Mesendoderm (in vitro differentiated cells): ENCODE results near the gene PGRMC1.
"Not testable (repeated sequence)": the region's sequence is repeated elsewhere in the genome, so short reads cannot be mapped to it uniquely, and the experiment has no call there.

ENCODE experiments used
- DNase-seq: peaks from one replicate; pipeline ENCODE4 v3.0.0; 2013
- H2AK5ac ChIP-seq: 2 replicates; pipeline ENCODE4 v1.6.1; 2013; ENCODE audit warnings: low read length, inconsistent platforms
- H2BK120ac ChIP-seq: 2 replicates; pipeline ENCODE4 v1.6.1; 2013; ENCODE audit warnings: low read depth, mild to moderate bottlenecking, low read length, moderate library complexity, mixed read lengths
- H2BK15ac ChIP-seq: replicated peaks from 2 replicates; pipeline ENCODE4 v1.6.1; 2013; ENCODE audit warnings: low read depth, mild to moderate bottlenecking, moderate library complexity
- H2BK5ac ChIP-seq: 2 replicates; pipeline ENCODE4 v1.6.1; 2013; ENCODE audit warnings: low read length, inconsistent platforms
- H3K18ac ChIP-seq: 2 replicates; pipeline ENCODE4 v1.6.1; 2013; ENCODE audit warnings: mild to moderate bottlenecking, low read length, mixed read lengths
- H3K23ac ChIP-seq: one replicate; pipeline ENCODE4 v1.6.1; 2013; ENCODE audit warnings: low read length
- H3K27ac ChIP-seq: 2 replicates; pipeline ENCODE4 v1.5.1; 2013; ENCODE audit warnings: low read depth, mild to moderate bottlenecking, inconsistent platforms, low read length, moderate library complexity
- H3K27me3 ChIP-seq: 2 replicates; pipeline ENCODE4 v1.6.1; 2013; ENCODE audit warnings: low read length, control low read depth, mild to moderate bottlenecking, inconsistent platforms; ENCODE audit not compliant: insufficient read depth, poor library complexity
- H3K36me3 ChIP-seq: 2 replicates; pipeline ENCODE4 v1.6.1; 2013; ENCODE audit warnings: low read length, inconsistent platforms; ENCODE audit not compliant: control insufficient read depth, insufficient read depth
- H3K4ac ChIP-seq: one replicate; pipeline ENCODE4 v1.6.1; 2013; ENCODE audit warnings: low read depth, mild to moderate bottlenecking, low read length, moderate library complexity
- H3K4me1 ChIP-seq: 2 replicates; pipeline ENCODE4 v1.6.1; 2013; ENCODE audit warnings: low read depth, low read length, inconsistent platforms; ENCODE audit not compliant: control insufficient read depth
- H3K4me2 ChIP-seq: 2 replicates; pipeline ENCODE4 v1.6.1; 2013; ENCODE audit warnings: low read length
- H3K4me3 ChIP-seq: 2 replicates; pipeline ENCODE4 v1.5.1; 2013; ENCODE audit warnings: mild to moderate bottlenecking, low read length
- H3K56ac ChIP-seq: one replicate; pipeline ENCODE4 v1.6.1; 2013; ENCODE audit warnings: low read length
- H3K79me1 ChIP-seq: 2 replicates; pipeline ENCODE4 v1.6.1; 2013; ENCODE audit warnings: low read length, inconsistent platforms
- H3K79me2 ChIP-seq: 2 replicates; pipeline ENCODE4 v1.6.1; 2013; ENCODE audit warnings: mild to moderate bottlenecking, low read length; ENCODE audit not compliant: control insufficient read depth, insufficient read depth
- H3K9ac ChIP-seq: 2 replicates; pipeline ENCODE4 v1.6.1; 2013; ENCODE audit warnings: low read length, inconsistent platforms
- H4K5ac ChIP-seq: one replicate; pipeline ENCODE4 v1.6.1; 2013; ENCODE audit warnings: low read length
- H4K8ac ChIP-seq: one replicate; pipeline ENCODE4 v1.6.1; 2013; ENCODE audit warnings: low read depth, mild to moderate bottlenecking, control low read depth, low read length, moderate library complexity
- WGBS: extraction: QIAGEN DNeasy Blood & Tissue Kit; methylation state at CpG from one replicate; pipeline ENCODE4 v1.1.7; 2013; ENCODE audit warnings: low lambda C conversion rate, missing lambda C conversion rate; ENCODE audit not compliant: insufficient coverage; ENCODE audit errors: extremely low coverage; 5-methylcytosine and 5-hydroxymethylcytosine counted together

The PGRMC1 gene

DNA sequence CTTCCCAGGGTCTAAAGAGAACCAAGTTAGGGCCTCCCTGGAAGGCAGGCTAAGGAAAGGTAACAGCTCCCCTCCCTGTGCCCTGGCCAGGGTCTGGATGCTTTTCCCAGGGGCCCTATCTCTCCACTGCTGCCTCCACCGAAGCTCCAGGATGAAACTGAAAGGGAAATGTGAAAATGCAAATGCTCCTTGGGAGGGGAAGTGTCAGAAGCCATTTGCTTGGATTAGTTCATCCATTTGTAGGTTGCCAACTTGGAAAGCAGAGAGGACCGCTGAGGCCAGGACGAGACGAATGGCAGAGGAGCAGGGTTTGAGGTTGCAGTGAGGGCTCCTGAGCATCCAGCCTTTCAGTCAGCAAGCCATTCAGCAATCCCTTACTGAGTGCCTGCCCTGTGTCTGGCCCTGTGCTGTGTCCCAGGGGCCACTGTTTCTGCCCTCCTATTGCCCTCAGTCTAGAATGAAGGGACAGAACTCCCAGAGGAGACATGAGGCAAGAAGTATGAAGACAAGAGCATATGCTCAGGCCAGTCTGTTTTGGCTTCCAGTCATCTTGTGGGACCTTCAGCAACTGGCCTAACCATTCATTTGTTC is 45.9 kb upstream of the PGRMC1 start:
- H2BK5ac ChIP-seq = no peak overlapping the region
- no peak overlapping the region for H2BK15ac ChIP-seq
- no peak overlapping the region for H3K4me2 ChIP-seq
- no peak overlapping the region for H3K23ac ChIP-seq
- H3K18ac ChIP-seq = no peak overlapping the region
- H3K79me1 ChIP-seq = no peaks in the 10 kb centered on the region
- no peak overlapping the region for H2BK120ac ChIP-seq
- no peak overlapping the region for H4K5ac ChIP-seq
- no peaks in the 10 kb centered on the region for H3K36me3 ChIP-seq
- no peak overlapping the region for H3K9ac ChIP-seq
- H3K4ac ChIP-seq = no peak overlapping the region
- H3K4me3 ChIP-seq = no peak overlapping the region
- no peaks in the 10 kb centered on the region for H3K79me2 ChIP-seq
- H3K27me3 ChIP-seq = no peaks in the 10 kb centered on the region
- H2AK5ac ChIP-seq = no peak overlapping the region
- no peak for DNase-seq
- no peak overlapping the region for H3K56ac ChIP-seq
- no peaks in the 10 kb centered on the region for H3K4me1 ChIP-seq
- WGBS = no CpG with 5 or more reads among the region's 4 CpGs
- H3K27ac ChIP-seq = no peak overlapping the region
- no peak overlapping the region for H4K8ac ChIP-seq

DNA sequence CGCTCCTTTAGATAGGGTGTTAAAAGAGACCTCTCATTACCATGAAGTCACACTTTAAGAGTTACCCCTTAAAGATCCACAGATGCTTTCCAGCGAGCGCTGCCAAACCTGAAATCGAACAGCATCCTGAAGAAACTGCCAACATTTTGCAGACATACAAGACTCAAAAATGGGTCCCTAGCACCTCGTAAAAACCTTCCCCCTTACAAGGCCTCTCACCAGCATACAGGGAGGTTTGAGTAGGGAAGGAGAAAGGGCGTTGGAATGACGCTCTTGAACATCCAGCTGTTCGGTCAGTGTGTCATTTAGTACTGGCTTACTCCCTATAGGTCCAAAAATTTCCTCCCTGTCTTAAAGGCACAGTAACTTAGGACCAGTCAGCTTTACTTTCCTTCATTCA is 45.3 kb upstream of the PGRMC1 start:
- Histone ChIP-seq H3K4me3 (no peak overlapping the region), H3K36me3 (no peaks in the 10 kb centered on the region), H2BK15ac (no peak overlapping the region), H3K56ac (no peak overlapping the region), H3K9ac (no peak overlapping the region), H3K4me1 (no peaks in the 10 kb centered on the region), H4K8ac (no peak overlapping the region), H3K79me1 (no peaks in the 10 kb centered on the region), H3K18ac (no peak overlapping the region), H2AK5ac (no peak overlapping the region), H3K27me3 (no peaks in the 10 kb centered on the region), H4K5ac (no peak overlapping the region), H3K27ac (no peak overlapping the region), H3K23ac (no peak overlapping the region), H3K4me2 (no peak overlapping the region), H2BK5ac (no peak overlapping the region), H2BK120ac (no peak overlapping the region), H3K79me2 (no peaks in the 10 kb centered on the region), H3K4ac (no peak overlapping the region)
- no CpG with 5 or more reads among the region's 8 CpGs for WGBS
- DNase-seq = no peak

DNA sequence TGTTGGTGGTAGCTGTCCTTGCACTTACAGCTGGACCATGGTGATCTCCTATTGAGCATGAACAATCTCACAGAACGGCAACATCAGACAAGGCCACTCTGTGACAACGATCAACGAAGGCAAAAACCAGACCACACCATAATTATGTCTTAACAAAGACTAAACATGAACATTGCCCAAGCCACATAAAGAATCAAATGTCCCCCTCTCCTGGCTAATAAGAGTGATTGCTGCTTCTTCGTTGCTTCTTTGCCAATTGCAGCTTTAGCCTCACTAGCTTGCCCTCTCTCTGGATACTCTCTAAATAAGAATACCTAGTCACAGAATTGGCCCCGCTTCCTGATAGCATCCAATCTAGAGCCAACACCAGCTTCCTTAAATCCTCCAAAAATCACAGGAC is 41.5 kb upstream of the PGRMC1 start:
- Histone ChIP-seq H3K27me3 (no peaks in the 10 kb centered on the region), H3K4me2 (no peak overlapping the region), H3K4me1 (no peaks in the 10 kb centered on the region), H3K23ac (no peak overlapping the region), H3K36me3 (no peaks in the 10 kb centered on the region), H3K79me1 (no peaks in the 10 kb centered on the region), H3K56ac (no peak overlapping the region), H3K4me3 (no peak overlapping the region), H2BK120ac (no peak overlapping the region), H4K8ac (no peak overlapping the region), H3K27ac (no peak overlapping the region), H4K5ac (no peak overlapping the region), H3K18ac (no peak overlapping the region), H2BK5ac (no peak overlapping the region), H3K4ac (no peak overlapping the region), H3K79me2 (no peaks in the 10 kb centered on the region), H2BK15ac (no peak overlapping the region), H2AK5ac (no peak overlapping the region), H3K9ac (no peak overlapping the region)
- WGBS = no CpG with 5 or more reads among the region's 5 CpGs
- peak; percentile 25 for DNase-seq

DNA sequence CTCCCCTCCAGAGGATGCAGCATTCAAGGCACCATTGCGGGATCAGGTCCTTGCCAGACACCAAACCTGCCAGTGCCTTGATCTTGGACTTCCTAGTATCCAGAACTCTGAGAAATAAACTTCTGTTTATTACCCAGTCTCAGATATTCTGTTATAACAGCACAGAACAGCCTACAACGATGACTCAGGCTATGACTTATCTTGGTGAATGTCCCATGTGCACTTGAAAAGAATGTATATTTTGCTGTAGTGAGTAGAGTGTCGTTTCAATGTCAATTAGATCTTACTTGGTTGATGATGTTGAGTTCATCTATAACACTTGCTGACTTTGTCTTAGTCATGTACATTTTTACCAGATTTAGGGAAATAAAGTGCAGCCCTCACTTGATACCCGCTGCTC is 34.5 kb upstream of the PGRMC1 start:
- no peak overlapping the region for H3K4me2 ChIP-seq
- no peak overlapping the region for H3K9ac ChIP-seq
- no peaks in the 10 kb centered on the region for H3K27me3 ChIP-seq
- no peak overlapping the region for H3K4ac ChIP-seq
- no peaks in the 10 kb centered on the region for H3K79me2 ChIP-seq
- WGBS = no CpG with 5 or more reads among the region's 4 CpGs
- no peak overlapping the region for H2BK5ac ChIP-seq
- H3K36me3 ChIP-seq = no peaks in the 10 kb centered on the region
- no peak overlapping the region for H3K56ac ChIP-seq
- H3K4me3 ChIP-seq = no peak overlapping the region
- no peak overlapping the region for H3K23ac ChIP-seq
- no peak overlapping the region for H4K8ac ChIP-seq
- H4K5ac ChIP-seq = no peak overlapping the region
- no peak overlapping the region for H2BK15ac ChIP-seq
- H3K4me1 ChIP-seq = no peaks in the 10 kb centered on the region
- no peak for DNase-seq
- no peak overlapping the region for H3K27ac ChIP-seq
- no peak overlapping the region for H3K18ac ChIP-seq
- no peaks in the 10 kb centered on the region for H3K79me1 ChIP-seq
- no peak overlapping the region for H2BK120ac ChIP-seq
- H2AK5ac ChIP-seq = no peak overlapping the region

DNA sequence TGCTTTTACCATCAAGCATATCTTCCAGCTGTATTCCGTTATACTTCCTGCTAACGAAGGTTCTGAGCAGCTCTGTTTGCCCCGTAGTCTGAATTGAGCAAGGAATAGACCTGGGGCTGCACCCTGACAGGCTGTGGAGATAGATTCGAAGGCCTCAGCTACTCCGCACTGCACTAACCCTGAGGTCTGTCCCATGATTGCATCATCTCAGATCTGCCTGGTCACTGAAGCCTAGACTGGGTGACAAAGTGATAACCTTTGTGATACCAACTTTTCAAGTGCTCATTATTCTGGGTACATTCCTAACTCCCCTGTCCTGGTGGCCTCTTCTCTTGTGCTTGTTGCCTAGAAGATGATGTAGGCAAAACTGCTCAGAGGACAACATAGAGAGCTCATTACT is 29.9 kb upstream of the PGRMC1 start:
- no CpG with 5 or more reads among the region's 5 CpGs for WGBS
- peak; percentile 27 for DNase-seq

DNA sequence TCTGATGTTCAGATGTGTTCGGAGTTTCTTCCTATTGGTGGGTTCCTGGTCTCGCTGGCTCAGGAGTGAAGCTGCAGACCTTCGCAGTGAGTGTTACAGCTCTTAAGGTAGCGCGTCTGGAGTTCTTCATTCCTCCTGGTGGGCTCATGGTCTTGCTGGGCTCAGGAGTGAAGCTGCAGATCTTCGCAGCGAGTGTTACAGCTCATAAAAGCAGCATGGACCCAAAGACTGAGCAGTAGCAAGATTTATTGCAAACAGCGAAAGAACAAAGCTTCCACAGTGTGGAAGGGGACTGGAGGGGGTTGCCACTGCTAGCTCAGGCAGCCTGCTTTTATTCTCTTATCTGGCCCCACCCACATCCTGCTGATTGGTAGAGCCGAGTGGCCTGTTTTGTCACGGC is 28.6 kb upstream of the PGRMC1 start:
- H3K36me3 ChIP-seq, H3K4me3 ChIP-seq, H3K9ac ChIP-seq, H2AK5ac ChIP-seq, H3K18ac ChIP-seq, H3K27me3 ChIP-seq, H4K8ac ChIP-seq, H3K79me1 ChIP-seq, H2BK15ac ChIP-seq, H3K4me2 ChIP-seq, H3K23ac ChIP-seq, DNase-seq, H4K5ac ChIP-seq, H3K4me1 ChIP-seq, H3K27ac ChIP-seq, H3K4ac ChIP-seq, H3K56ac ChIP-seq, H3K79me2 ChIP-seq, H2BK5ac ChIP-seq, H2BK120ac ChIP-seq: not testable (repeated sequence)
- no CpG with 5 or more reads among the region's 10 CpGs for WGBS

More for the DNA sequence above, 29.9 kb upstream of the PGRMC1 start:
- H3K4me3 ChIP-seq = no peak overlapping the region
- no peak overlapping the region for H3K18ac ChIP-seq
- H3K4me2 ChIP-seq = no peak overlapping the region
- no peak overlapping the region for H3K23ac ChIP-seq
- no peak overlapping the region for H3K27ac ChIP-seq
- H2BK5ac ChIP-seq = no peak overlapping the region
- H3K4ac ChIP-seq = no peak overlapping the region
- no peak overlapping the region for H2BK120ac ChIP-seq
- no peak overlapping the region for H3K9ac ChIP-seq
- no peaks in the 10 kb centered on the region for H3K36me3 ChIP-seq
- H2AK5ac ChIP-seq = no peak overlapping the region
- no peak overlapping the region for H3K56ac ChIP-seq
- no peaks in the 10 kb centered on the region for H3K79me2 ChIP-seq
- no peaks in the 10 kb centered on the region for H3K79me1 ChIP-seq
- no peak overlapping the region for H4K5ac ChIP-seq
- H3K27me3 ChIP-seq = no peaks in the 10 kb centered on the region
- no peaks in the 10 kb centered on the region for H3K4me1 ChIP-seq
- no peak overlapping the region for H2BK15ac ChIP-seq
- no peak overlapping the region for H4K8ac ChIP-seq
